Lower leg skin (tissue), 4 donors: ENCODE results near the gene CEP97. TPM values are rescaled to one million over a fixed set of nuclear protein-coding genes. Genes with fewer than 3 reads are reported as not detected.

ENCODE experiments used
- DNase-seq, 2 donors: peaks; one replicate each; pipeline ENCODE4 v3.0.0-alpha.2; 2019; ENCODE audit warnings: low spot score in 2 of 2
- H3K4me3 ChIP-seq: fragments of 200-600 bp; sonication (generic); 2 replicates; pipeline ENCODE4 v1.5.1; 2017; ENCODE audit warnings: mild to moderate bottlenecking, low read depth; ENCODE audit not compliant: poor library complexity, severe bottlenecking
- CTCF ChIP-seq, 3 donors: fragments of 450-650 bp; IDR thresholded peaks; one replicate each; pipeline ENCODE4 v1.5.1; 2016; ENCODE audit warnings: antibody characterized with exemption in 3 of 3, mild to moderate bottlenecking in 3 of 3, moderate library complexity in 2 of 3
- POLR2A ChIP-seq, 2 donors: fragments of 450-650 bp; IDR thresholded peaks; one replicate each; pipeline ENCODE4 v1.6.1; 2016 to 2017; ENCODE audit warnings: antibody characterized with exemption in 2 of 2, mild to moderate bottlenecking in 1 of 2, moderate library complexity in 1 of 2
- WGBS, 2 donors: methylation state at CpG; one replicate each; pipeline ENCODE4 v1.1.5; 2018; 5-methylcytosine and 5-hydroxymethylcytosine counted together
- intact Hi-C: fragments of 100-400 bp; cut with DNase I; formaldehyde crosslinking; loops from one replicate; pipeline ENCODE4 v1.15.0; 2023; ENCODE audit warnings: low total_unique reads
- total RNA-seq, 4 donors: library from RNA; depleted of rRNA; stranded (reverse); fragments of >200 nt; gene quantifications; one replicate each; pipeline ENCODE4 v1.1.0, GENCODE V29; 2016

Gene CEP97
- total RNA-seq, 4 donors from 2014 or later = 6.5 to 8.3 (median 7.4) TPM

DNA sequence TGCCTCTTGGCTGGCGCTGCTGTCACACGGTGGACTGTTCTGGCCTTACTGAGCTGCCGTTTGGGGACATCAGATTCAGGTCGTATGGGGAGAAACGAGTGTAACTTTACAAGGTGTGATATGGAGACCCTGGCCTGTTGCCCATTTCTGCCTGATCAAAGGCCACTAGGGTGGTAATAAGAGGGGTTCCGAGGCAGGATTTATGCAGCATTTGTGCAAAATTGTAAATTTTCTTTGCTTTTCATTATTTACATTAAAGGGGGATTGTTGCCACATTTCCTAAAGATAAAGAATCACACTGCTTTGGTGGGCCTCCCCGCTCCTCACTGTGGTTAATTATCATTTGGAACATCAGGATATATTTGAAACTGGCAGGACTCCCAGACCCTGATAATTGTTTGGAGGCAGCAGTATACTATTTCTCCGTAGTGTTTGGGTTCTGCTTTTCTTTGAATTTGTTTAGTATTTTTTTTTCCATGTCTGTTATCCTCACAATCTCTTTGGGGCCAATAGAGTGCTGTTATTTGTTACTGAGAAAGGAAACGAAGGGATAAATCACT is 55.5 kb downstream of the CEP97 start:
- peak overlapping the region; percentile 86 for H3K4me3 ChIP-seq
- intact Hi-C loops = no loop called here
- WGBS, 2 donors = 19 to 23% methylated on average over 9 of the region's 9 CpGs
- DNase-seq = no peak
- TF ChIP-seq POLR2A (IDR thresholded peaks at IDR 0.05) (no peak), CTCF (IDR thresholded peaks at IDR 0.05) (no peak)

DNA sequence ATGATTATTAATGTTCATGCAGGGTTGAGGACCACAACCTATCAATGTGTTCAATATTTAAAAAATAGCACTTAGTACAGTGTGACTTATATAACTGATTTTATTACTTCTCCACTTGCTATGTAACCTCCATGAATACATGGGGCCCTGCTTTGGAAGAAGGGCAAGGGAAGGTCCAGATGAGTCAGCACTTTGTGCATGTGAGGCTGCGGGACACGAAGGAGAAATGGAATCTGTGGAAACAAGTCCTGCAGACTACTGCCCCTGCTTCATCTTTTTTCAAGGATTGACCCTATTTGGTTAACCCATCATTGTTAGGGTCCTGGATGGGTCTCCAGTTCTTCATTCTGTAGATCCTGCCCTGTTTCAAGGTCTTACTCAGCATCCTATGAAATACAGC is 56.2 kb downstream of the CEP97 start:
- H3K4me3 ChIP-seq = no peak overlapping the region
- TF ChIP-seq CTCF (IDR thresholded peaks at IDR 0.05) (no peak), POLR2A (IDR thresholded peaks at IDR 0.05) (no peak)
- intact Hi-C loops = no loop called here
- 39 to 52% methylated on average over 2 of the region's 2 CpGs for WGBS, 2 donors
- DNase-seq = no peak

DNA sequence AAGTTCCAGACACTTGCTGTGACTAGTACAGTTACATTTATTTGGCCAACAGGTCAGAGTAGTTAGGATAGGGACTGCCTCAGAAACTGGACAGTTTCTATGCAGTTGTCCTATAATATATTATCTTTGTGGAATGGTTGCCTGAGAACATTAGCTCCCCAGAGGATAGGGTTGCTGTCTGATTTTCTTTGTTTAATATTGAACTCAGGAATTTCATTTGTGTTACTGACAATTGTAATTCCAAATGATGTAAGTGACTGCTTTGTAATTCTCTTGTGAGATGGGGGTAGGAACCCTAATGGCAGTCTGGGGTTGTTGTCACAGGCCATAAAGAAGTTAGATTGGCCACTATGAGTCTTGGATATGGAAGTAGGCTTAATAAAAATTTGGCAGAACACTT is 56.8 kb downstream of the CEP97 start:
- no peak overlapping the region for H3K4me3 ChIP-seq
- intact Hi-C loops = no loop called here
- no peak for DNase-seq
- TF ChIP-seq POLR2A (IDR thresholded peaks at IDR 0.05) (no peak), CTCF (IDR thresholded peaks at IDR 0.05) (no peak)

GRCh38 chr3:101784855-101785613 is 60.6 kb downstream of the CEP97 start:
- H3K4me3 ChIP-seq = no peak overlapping the region
- WGBS, 2 donors = 78 to 86% methylated on average over 5 of the region's 5 CpGs
- DNase-seq = no peak
- TF ChIP-seq POLR2A (IDR thresholded peaks at IDR 0.05) (no peak), CTCF (IDR thresholded peaks at IDR 0.05) (no peak)
- intact Hi-C loops = no loop called here

- intact Hi-C loops = no loop called here
- no peak overlapping the region for H3K4me3 ChIP-seq
- 88 to 95% methylated on average over 4 of the region's 4 CpGs for WGBS, 2 donors
- DNase-seq = no peak
- TF ChIP-seq CTCF (IDR thresholded peaks at IDR 0.05) (no peak), POLR2A (IDR thresholded peaks at IDR 0.05) (no peak)
These were observed 67.4 kb downstream of the CEP97 start for GRCh38 chr3:101791778-101792177.
